Midbrain (tissue), 1 donor: ENCODE results near the gene KHSRP.

ENCODE experiments used
- DNase-seq: peaks from one replicate; lab custom pipeline; 2025; lab: John Stamatoyannopoulos, UW

Gene KHSRP

GRCh38 chr19:6392221-6393073 is 32.2 kb downstream of the KHSRP start:
- no peak for DNase-seq

GRCh38 chr19:6387372-6387771 is 37.2 kb downstream of the KHSRP start:
- no peak for DNase-seq

GRCh38 chr19:6384381-6384780 is 40.2 kb downstream of the KHSRP start:
- DNase-seq = no peak

GRCh38 chr19:6383188-6383587 is 41.4 kb downstream of the KHSRP start:
- DNase-seq = no peak

- DNase-seq = no peak
Observed at GRCh38 chr19:6381030-6381750, 43.4 kb downstream of the KHSRP start.

GRCh38 chr19:6379744-6380143 is 44.9 kb downstream of the KHSRP start:
- DNase-seq = no peak

GRCh38 chr19:6378486-6378885 is 46.1 kb downstream of the KHSRP start:
- DNase-seq = no peak

- no peak for DNase-seq
Observed at GRCh38 chr19:6378041-6378440, 46.6 kb downstream of the KHSRP start.

- no peak for DNase-seq
Observed at GRCh38 chr19:6376512-6377190, 48.0 kb downstream of the KHSRP start.

GRCh38 chr19:6375411-6376010 is 49.1 kb downstream of the KHSRP start, which contains the start of gene PSPN:
TSS of gene PSPN (minus strand) at chr19:6375933. CDS start at chr19:6375849, 84 bp downstream.
- DNase-seq = no peak

- DNase-seq = no peak
Observed at GRCh38 chr19:6374711-6375410, 49.8 kb downstream of the KHSRP start.

GRCh38 chr19:6374161-6374709 is 50.4 kb downstream of the KHSRP start:
- no peak for DNase-seq

- no peak for DNase-seq
Observed at GRCh38 chr19:6373813-6374108, 50.9 kb downstream of the KHSRP start.

- DNase-seq = peak; percentile 97
Observed at GRCh38 chr19:6373096-6373812, 51.4 kb downstream of the KHSRP start.

- peak; percentile 99 for DNase-seq
Observed at GRCh38 chr19:6372594-6373095, 52.0 kb downstream of the KHSRP start, which contains the start of gene ALKBH7. TSS of gene ALKBH7 (plus strand) at chr19:6372794. CDS start at chr19:6372821, 27 bp downstream.

GRCh38 chr19:6364353-6364752 is 60.3 kb downstream of the KHSRP start:
- DNase-seq = no peak
